Osteocyte (in vitro differentiated cells): ENCODE results near the gene FBXO46. TPM values are rescaled to one million over a fixed set of nuclear protein-coding genes. Genes with fewer than 3 reads are reported as not detected.

Experiments
- DNase-seq: peaks from one replicate; pipeline ENCODE4 v3.0.0; 2021; ENCODE audit warnings: mixed read lengths; ENCODE audit not compliant: unreplicated experiment; ENCODE audit errors: extremely low spot score
- H3K27ac Mint-ChIP-seq: one replicate; pipeline ENCODE4 v1.8.0; 2021; ENCODE audit warnings: mild to moderate bottlenecking, mixed read lengths; ENCODE audit not compliant: unreplicated experiment
- H3K27me3 Mint-ChIP-seq: one replicate; pipeline ENCODE4 v1.8.0; 2021; ENCODE audit warnings: mixed read lengths; ENCODE audit not compliant: unreplicated experiment
- H3K36me3 Mint-ChIP-seq: one replicate; pipeline ENCODE4 v1.8.0; 2021; ENCODE audit warnings: mixed read lengths; ENCODE audit not compliant: unreplicated experiment
- H3K4me1 Mint-ChIP-seq: one replicate; pipeline ENCODE4 v1.8.0; 2021; ENCODE audit warnings: mixed read lengths; ENCODE audit not compliant: unreplicated experiment
- H3K4me3 Mint-ChIP-seq: one replicate; pipeline ENCODE4 v1.8.0; 2021; ENCODE audit warnings: mild to moderate bottlenecking, moderate library complexity, mixed read lengths; ENCODE audit not compliant: unreplicated experiment
- H3K9me3 Mint-ChIP-seq: one replicate; pipeline ENCODE4 v1.8.0; 2021; ENCODE audit warnings: mixed read lengths; ENCODE audit not compliant: unreplicated experiment
- CTCF ChIP-seq: fragments of 200-600 bp; sonication (generic); IDR thresholded peaks from 2 replicates; pipeline ENCODE4 v1.5.0; 2021; ENCODE audit warnings: antibody characterized with exemption, mild to moderate bottlenecking, moderate library complexity
- total RNA-seq: library from RNA; stranded (reverse); gene quantifications from 2 replicates; pipeline ENCODE4 v1.2.1, GENCODE V29; 2021

Gene FBXO46
- total RNA-seq, 1 donor from 2014 or later = 18.3 TPM

DNA sequence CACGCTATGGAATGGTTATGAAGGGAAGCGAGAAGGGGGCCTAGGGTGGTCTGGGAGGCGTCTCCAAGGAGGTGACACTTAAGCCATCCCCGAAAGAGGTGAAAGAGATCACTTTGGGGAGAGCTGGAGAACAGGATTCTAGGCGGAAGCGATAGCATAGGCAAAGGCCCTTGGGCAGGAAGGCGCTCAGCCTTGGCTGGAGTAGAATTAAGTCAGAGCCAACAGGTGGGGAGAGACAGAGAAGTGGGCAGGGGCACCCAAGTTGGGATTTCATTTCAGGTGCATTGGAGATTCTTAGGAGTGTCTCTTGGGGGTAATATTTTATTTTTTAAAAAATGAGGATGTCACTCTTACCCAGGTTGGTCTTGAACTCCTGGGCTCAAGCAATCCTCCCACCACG lies 48.6 kb downstream of the FBXO46 start:
- peaks cover 11% of the 10 kb centered on the region for H3K36me3 Mint-ChIP-seq
- peak overlapping the region; percentile 80 for H3K27ac Mint-ChIP-seq
- H3K27me3 Mint-ChIP-seq = peaks cover 5% of the 10 kb centered on the region
- DNase-seq = no peak
- no peak for TF ChIP-seq CTCF
- H3K9me3 Mint-ChIP-seq = no peaks in the 10 kb centered on the region
- peaks cover 15% of the 10 kb centered on the region for H3K4me1 Mint-ChIP-seq
- H3K4me3 Mint-ChIP-seq = no peak overlapping the region

- no peaks in the 10 kb centered on the region for H3K9me3 Mint-ChIP-seq
- H3K4me3 Mint-ChIP-seq = peak overlapping the region; percentile 74
- peak overlapping the region; percentile 96 for H3K27ac Mint-ChIP-seq
- H3K36me3 Mint-ChIP-seq = peaks cover 8% of the 10 kb centered on the region
- DNase-seq = peak; percentile 97
- H3K27me3 Mint-ChIP-seq = peaks cover 5% of the 10 kb centered on the region
- TF ChIP-seq CTCF = peak; percentile 98
- H3K4me1 Mint-ChIP-seq = peaks cover 18% of the 10 kb centered on the region
Observed at GRCh38 chr19:45681391-45682015, 49.2 kb downstream of the FBXO46 start.

DNA sequence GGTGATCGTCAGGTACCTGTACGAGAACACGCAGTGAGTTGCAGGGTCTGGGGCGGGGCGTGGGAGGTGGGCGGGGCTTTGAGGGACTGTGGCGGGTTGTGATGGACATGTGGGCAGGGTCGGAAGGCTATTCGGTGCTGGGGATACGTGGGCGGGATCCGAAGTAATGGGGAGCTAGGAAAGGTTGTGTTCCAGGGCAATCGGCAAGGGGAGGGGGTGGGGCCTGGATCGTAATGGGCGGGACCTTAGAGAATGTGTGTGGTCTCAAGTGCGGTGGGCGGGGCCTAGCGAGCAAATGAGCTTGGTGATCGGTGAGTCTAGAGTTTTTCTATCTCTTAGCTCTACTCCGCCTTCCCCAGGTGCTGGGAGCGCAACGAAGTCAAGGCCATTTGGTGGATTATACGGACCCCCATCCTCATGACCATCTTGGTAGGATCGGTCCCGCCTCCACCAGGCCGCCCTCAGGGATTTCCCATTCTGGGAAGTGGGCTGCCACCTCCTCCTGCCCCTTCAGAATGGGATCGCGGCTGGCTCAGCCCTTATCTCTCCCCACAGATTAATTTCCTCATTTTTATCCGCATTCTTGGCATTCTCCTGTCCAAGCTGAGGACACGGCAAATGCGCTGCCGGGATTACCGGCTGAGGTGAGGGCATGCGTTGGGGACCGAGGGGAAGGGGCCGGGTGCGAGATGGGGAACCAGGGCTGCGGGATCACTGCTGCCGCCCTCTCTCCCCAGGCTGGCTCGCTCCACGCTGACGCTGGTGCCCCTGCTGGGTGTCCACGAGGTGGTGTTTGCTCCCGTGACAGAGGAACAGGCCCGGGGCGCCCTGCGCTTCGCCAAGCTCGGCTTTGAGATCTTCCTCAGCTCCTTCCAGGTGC lies 53.1 kb downstream of the FBXO46 start:
- DNase-seq = no peak
- no peak for TF ChIP-seq CTCF
- Mint-ChIP-seq H3K4me3 (peak overlapping the region; percentile 62), H3K4me1 (peaks cover 19% of the 10 kb centered on the region), H3K9me3 (no peaks in the 10 kb centered on the region), H3K27me3 (peaks cover 15% of the 10 kb centered on the region), H3K36me3 (no peaks in the 10 kb centered on the region), H3K27ac (no peak overlapping the region)

DNA sequence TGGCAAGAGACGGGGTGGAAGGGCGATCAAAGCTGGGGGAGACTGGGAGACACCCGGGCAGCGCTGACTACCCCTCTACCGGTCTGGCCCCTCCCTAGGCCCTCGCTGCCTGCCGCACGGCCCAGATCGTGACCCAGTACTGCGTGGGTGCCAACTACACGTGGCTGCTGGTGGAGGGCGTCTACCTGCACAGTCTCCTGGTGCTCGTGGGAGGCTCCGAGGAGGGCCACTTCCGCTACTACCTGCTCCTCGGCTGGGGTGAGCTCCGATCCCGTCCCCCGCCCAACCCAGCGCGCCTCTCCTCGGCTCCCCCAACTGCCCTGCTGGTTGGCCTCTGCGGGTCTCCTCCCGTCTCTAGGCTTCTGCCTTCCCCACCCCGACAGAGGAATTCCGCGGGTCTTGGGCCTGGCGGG lies 53.8 kb downstream of the FBXO46 start:
- Mint-ChIP-seq H3K27me3 (peaks cover 16% of the 10 kb centered on the region), H3K36me3 (no peaks in the 10 kb centered on the region)

More for the DNA sequence above, 53.8 kb downstream of the FBXO46 start:
- Mint-ChIP-seq H3K4me1 (peaks cover 15% of the 10 kb centered on the region), H3K9me3 (no peaks in the 10 kb centered on the region), H3K4me3 (peak overlapping the region; percentile 42), H3K27ac (no peak overlapping the region)
- no peak for TF ChIP-seq CTCF
- no peak for DNase-seq
